Endothelial cell of umbilical vein (primary cell): ENCODE measurements around the gene TEX101. TPM values are rescaled to one million over a fixed set of nuclear protein-coding genes. Genes with fewer than 3 reads are reported as not detected.

ENCODE experiments used
- BruUV-seq: library from RNA; stranded (reverse); fragments of 400-500 nt; replicated peaks from 2 replicates; lab custom pipeline; 2021; lab: Mats Ljungman, UMichigan
- CTCF ChIA-PET: fragments of 300-600, 350-600 bp; sonication (Branson Sonifier 250); formaldehyde crosslinking; loops from one replicate; lab custom pipeline; 2021; ENCODE audit warnings: antibody characterized with exemption, inconsistent platforms; lab: Charles Lee
- POLR2A ChIA-PET: fragments of 300-600, 350-600 bp; sonication (Branson Sonifier 250); formaldehyde crosslinking; loops from one replicate; lab custom pipeline; 2021; ENCODE audit warnings: antibody characterized with exemption, inconsistent platforms; lab: Charles Lee
- DNase-seq: peaks from one replicate; pipeline ENCODE4 v3.0.0-alpha.2; 2011; ENCODE audit warnings: low read depth, low spot score
- FAIRE-seq: peaks from 2 replicates; lab custom pipeline; 2011; peaks lifted over from hg19 to GRCh38; lab: Jason Lieb, UNC
- H2AFZ ChIP-seq: 2 replicates; pipeline ENCODE4 v1.6.0; 2012; ENCODE audit warnings: low read depth, low read length, control low read depth, inconsistent platforms
- H3K27ac ChIP-seq: 2 replicates; pipeline ENCODE4 v1.5.1; 2011; ENCODE audit warnings: low read depth, mild to moderate bottlenecking, control low read depth, low read length, moderate library complexity; ENCODE audit not compliant: insufficient read depth
- H3K27me3 ChIP-seq, 2 experiments: 2 replicates each; pipeline versions ENCODE4 v1.6.0 to v1.6.1; 2011; ENCODE audit warnings: low read length in 2 of 2, mixed read lengths in 1 of 2; ENCODE audit not compliant: control insufficient read depth in 2 of 2, insufficient read depth in 2 of 2
- H3K36me3 ChIP-seq, 2 experiments: 2 replicates in 1 of 2; 3 replicates in 1 of 2; pipeline ENCODE4 v1.5.1; 2011; ENCODE audit warnings: low read length in 2 of 2, mild to moderate bottlenecking in 1 of 2, moderate library complexity in 1 of 2; ENCODE audit not compliant: control insufficient read depth in 2 of 2, insufficient read depth in 2 of 2; ENCODE audit errors: extremely low read depth in 1 of 2
- H3K4me1 ChIP-seq: 3 replicates; pipeline ENCODE4 v1.5.1; 2011; ENCODE audit warnings: mild to moderate bottlenecking, low read length; ENCODE audit not compliant: control insufficient read depth, insufficient read depth; ENCODE audit errors: extremely low read depth
- H3K4me2 ChIP-seq: 2 replicates; pipeline ENCODE4 v1.6.1; 2011; ENCODE audit warnings: low read length, control low read depth, mixed read lengths; ENCODE audit not compliant: insufficient read depth
- H3K4me3 ChIP-seq, 3 experiments: fragments of 200-600 bp in 1 of 3; sonication (generic), shearing (Covaris generic) in 1 of 3; replicated peaks in 1 of 3; 2 replicates each; pipeline ENCODE4 v1.5.1; 2011 to 2016; ENCODE audit warnings: control low read depth in 3 of 3, low read length in 3 of 3, mild to moderate bottlenecking in 2 of 3, inconsistent platforms in 1 of 3, low read depth in 1 of 3, moderate library complexity in 1 of 3; ENCODE audit not compliant: insufficient read depth in 1 of 3
- H3K79me2 ChIP-seq: 2 replicates; pipeline ENCODE4 v1.6.0; 2012; ENCODE audit warnings: low read length, inconsistent platforms; ENCODE audit not compliant: control insufficient read depth, insufficient read depth
- H3K9ac ChIP-seq: replicated peaks from 2 replicates; pipeline ENCODE3; 2011; ENCODE audit warnings: low read length, control low read depth; ENCODE audit not compliant: insufficient read depth; ENCODE audit errors: extremely low read depth
- H3K9me1 ChIP-seq: replicated peaks from 3 replicates; pipeline ENCODE4 v1.6.0; 2011; ENCODE audit warnings: mild to moderate bottlenecking, low read length; ENCODE audit not compliant: control insufficient read depth, insufficient read depth; ENCODE audit errors: extremely low read depth
- H3K9me3 ChIP-seq: replicated peaks from 2 replicates; pipeline ENCODE4 v1.5.1; 2012; ENCODE audit warnings: low read length, inconsistent platforms; ENCODE audit not compliant: control insufficient read depth, insufficient read depth
- H4K20me1 ChIP-seq: replicated peaks from 2 replicates; pipeline ENCODE3; 2011; ENCODE audit warnings: mild to moderate bottlenecking, low read length; ENCODE audit not compliant: control insufficient read depth, insufficient read depth; ENCODE audit errors: extremely low read depth
- CTCF ChIP-seq, 2 donors: IDR thresholded peaks; 1 replicate in 1 of 2; 2 replicates in 1 of 2; pipeline ENCODE4 v1.5.1; 2011; ENCODE audit warnings: low read length in 2 of 2, mild to moderate bottlenecking in 2 of 2, moderate library complexity in 2 of 2, control low read depth in 1 of 2, inconsistent platforms in 1 of 2, low read depth in 1 of 2; ENCODE audit not compliant: insufficient read depth in 1 of 2; ENCODE audit errors: extremely low read depth in 1 of 2
- EZH2 ChIP-seq: IDR thresholded peaks from 2 replicates; pipeline ENCODE4 v1.6.1; 2012; ENCODE audit warnings: borderline replicate concordance, low read depth, mild to moderate bottlenecking, moderate library complexity, low read length, inconsistent platforms; ENCODE audit not compliant: severe bottlenecking
- FOS ChIP-seq: IDR thresholded peaks from 2 replicates; pipeline ENCODE4 v1.6.1; 2011; ENCODE audit warnings: mild to moderate bottlenecking, low read length, moderate library complexity, borderline replicate concordance; ENCODE audit not compliant: insufficient read depth
- GATA2 ChIP-seq: IDR thresholded peaks from 2 replicates; pipeline ENCODE4 v1.7.0; 2011; ENCODE audit warnings: low read depth, mild to moderate bottlenecking, moderate library complexity, mixed read lengths, low read length; ENCODE audit not compliant: insufficient read length, insufficient read depth
- JUN ChIP-seq: IDR thresholded peaks from 2 replicates; pipeline ENCODE4 v1.6.1; 2011; ENCODE audit warnings: borderline replicate concordance, low read depth; ENCODE audit not compliant: insufficient read length, insufficient read depth
- MYC ChIP-seq: IDR thresholded peaks from one replicate; pipeline ENCODE4 v1.6.1; 2011; ENCODE audit warnings: mild to moderate bottlenecking, low read depth, low read length
- POLR2A ChIP-seq: IDR thresholded peaks from 2 replicates; pipeline ENCODE4 v1.6.1; 2012; ENCODE audit warnings: low read depth, mild to moderate bottlenecking, control low read depth, low read length
- POLR2AphosphoS5 ChIP-seq: IDR thresholded peaks from 2 replicates; pipeline ENCODE4 v1.6.1; 2012; ENCODE audit warnings: low read depth, mild to moderate bottlenecking, control low read depth, low read length, moderate library complexity; ENCODE audit not compliant: insufficient read depth
- dilution Hi-C: fragments of 300-500 bp; cut with MboI; formaldehyde crosslinking; loops from one replicate; pipeline ENCODE4 v1.15.0; 2019; ENCODE audit warnings: low sequenced_read_pairs; ENCODE audit not compliant: extremely low pct_ligation_motif_present
- intact Hi-C: fragments of 100-400 bp; cut with micrococcal nuclease; formaldehyde crosslinking; loops from one replicate; pipeline ENCODE4 v1.10.0; 2022
- polyA plus RNA-seq, 4 experiments: library from polyadenylated mRNA; depleted of rRNA in 3 of 4; stranded (reverse) in 3 of 4; unstranded in 1 of 4; fragments of >200 nt; gene quantifications; 2 replicates each; pipeline versions ENCODE4 v1.2.1 to v1.2.3, GENCODE V29; 2011 to 2012; ENCODE audit warnings: missing spikeins in 1 of 4
- total RNA-seq: library from RNA; stranded (reverse); gene quantifications from 2 replicates; pipeline ENCODE4 v1.2.3, GENCODE V29; 2021
- TF ChIP-seq, protein P1 (sequence below): IDR thresholded peaks from 2 replicates; pipeline ENCODE4 v1.6.1; 2011; ENCODE audit not compliant: insufficient read depth, insufficient read length

The TEX101 gene
- total and polyA plus RNA-seq, 2 donors (not counting 3 experiments of a cell fraction or from before 2014, with no cell fraction given) = not detected

GRCh38 chr19:43455321-43456113, 40.8 kb downstream of the TEX101 start:
- Histone ChIP-seq H3K9ac (no peak overlapping the region), H3K27ac (no peak overlapping the region), H4K20me1 (no peaks in the 10 kb centered on the region), H3K4me2 (no peak overlapping the region), H3K9me3 (no peaks in the 10 kb centered on the region), H3K79me2 (no peaks in the 10 kb centered on the region), H3K9me1 (no peaks in the 10 kb centered on the region), H3K36me3 (no peaks in the 10 kb centered on the region), H3K4me3 (no peak overlapping the region), H2AFZ (no peak overlapping the region), H3K4me1 (no peaks in the 10 kb centered on the region), H3K27me3 (no peaks in the 10 kb centered on the region)
- intact Hi-C loops (no loop called here), dilution Hi-C loops (no loop called here)
- CTCF ChIA-PET = interaction anchor here (1.5 to 3.2 kb wide), 4 partner anchors 8 to 64 kb away, joined by 4 to 21 read pairs (median 11); no protein-coding TSS in a partner anchor
- DNase-seq (no peak), FAIRE-seq (no peak)
- POLR2A ChIA-PET = no interaction called here
- TF ChIP-seq FOS = no peak
- no peak for TF ChIP-seq CTCF (IDR thresholded peaks at IDR 0.05; ENCODE audit: extremely low read depth in 1 of 2, insufficient read depth in 1 of 2, low read depth in 1 of 2, low read length in 2 of 2)
- TF ChIP-seq EZH2 = no peak
- no peak for TF ChIP-seq JUN
- TF ChIP-seq GATA2 = no peak
- TF ChIP-seq, protein P1, sequence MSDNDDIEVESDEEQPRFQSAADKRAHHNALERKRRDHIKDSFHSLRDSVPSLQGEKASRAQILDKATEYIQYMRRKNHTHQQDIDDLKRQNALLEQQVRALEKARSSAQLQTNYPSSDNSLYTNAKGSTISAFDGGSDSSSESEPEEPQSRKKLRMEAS = no peak
- TF ChIP-seq MYC = no peak
- TF ChIP-seq POLR2A = no peak
- no peak for TF ChIP-seq POLR2AphosphoS5
- BruUV-seq = no TSS peak
